Endothelial cell of umbilical vein (primary cell): ENCODE results near the gene SLC6A16.

Source experiments
- CTCF ChIP-seq, 2 donors: IDR thresholded peaks; 1 replicate in 1 of 2; 2 replicates in 1 of 2; pipeline ENCODE4 v1.5.1; 2011; ENCODE audit warnings: low read length in 2 of 2, mild to moderate bottlenecking in 2 of 2, moderate library complexity in 2 of 2, control low read depth in 1 of 2, inconsistent platforms in 1 of 2, low read depth in 1 of 2; ENCODE audit not compliant: insufficient read depth in 1 of 2; ENCODE audit errors: extremely low read depth in 1 of 2
- EZH2 ChIP-seq: IDR thresholded peaks from 2 replicates; pipeline ENCODE4 v1.6.1; 2012; ENCODE audit warnings: borderline replicate concordance, low read depth, mild to moderate bottlenecking, moderate library complexity, low read length, inconsistent platforms; ENCODE audit not compliant: severe bottlenecking
- MYC ChIP-seq: IDR thresholded peaks from one replicate; pipeline ENCODE4 v1.6.1; 2011; ENCODE audit warnings: mild to moderate bottlenecking, low read depth, low read length
- POLR2A ChIP-seq: IDR thresholded peaks from 2 replicates; pipeline ENCODE4 v1.6.1; 2012; ENCODE audit warnings: low read depth, mild to moderate bottlenecking, control low read depth, low read length
- POLR2AphosphoS5 ChIP-seq: IDR thresholded peaks from 2 replicates; pipeline ENCODE4 v1.6.1; 2012; ENCODE audit warnings: low read depth, mild to moderate bottlenecking, control low read depth, low read length, moderate library complexity; ENCODE audit not compliant: insufficient read depth

- no peak for TF ChIP-seq POLR2A
- TF ChIP-seq CTCF (IDR thresholded peaks at IDR 0.05; ENCODE audit: extremely low read depth in 1 of 2, insufficient read depth in 1 of 2, low read depth in 1 of 2, low read length in 2 of 2) = no peak
- no peak for TF ChIP-seq POLR2AphosphoS5
- TF ChIP-seq MYC = no peak
- no peak for TF ChIP-seq EZH2
Measured at GRCh38 chr19:49243129-49243528, 81.9 kb downstream of the SLC6A16 start.
